Measurements from ENCODE around the gene PPT2. TPM values are rescaled to one million over a fixed set of nuclear protein-coding genes. Genes with fewer than 3 reads are reported as not detected.
"Not testable (repeated sequence)": the region's sequence is repeated elsewhere in the genome, so short reads cannot be mapped to it uniquely, and the experiment has no call there.

PPT2 gene
- total RNA-seq, 4 donors from 2014 or later = 36.6 to 220 (median 56.9) TPM

GRCh38 chr6:32133786-32134185, 20.2 kb upstream of the PPT2 start:
- 78 to 83% methylated on average over 4 of the region's 4 CpGs for WGBS, 2 donors
- TF ChIP-seq CTCF (IDR thresholded peaks at IDR 0.05) = no peak
- no peak for TF ChIP-seq POLR2A (IDR thresholded peaks at IDR 0.05)
- H3K4me3 ChIP-seq (ENCODE audit: low read depth, poor library complexity, severe bottlenecking) = no peak overlapping the region
- intact Hi-C loops (cut with DNase I; ENCODE audit: low total_unique reads) = no loop called here
- no peak for DNase-seq (ENCODE audit: low spot score in 2 of 2)

DNA sequence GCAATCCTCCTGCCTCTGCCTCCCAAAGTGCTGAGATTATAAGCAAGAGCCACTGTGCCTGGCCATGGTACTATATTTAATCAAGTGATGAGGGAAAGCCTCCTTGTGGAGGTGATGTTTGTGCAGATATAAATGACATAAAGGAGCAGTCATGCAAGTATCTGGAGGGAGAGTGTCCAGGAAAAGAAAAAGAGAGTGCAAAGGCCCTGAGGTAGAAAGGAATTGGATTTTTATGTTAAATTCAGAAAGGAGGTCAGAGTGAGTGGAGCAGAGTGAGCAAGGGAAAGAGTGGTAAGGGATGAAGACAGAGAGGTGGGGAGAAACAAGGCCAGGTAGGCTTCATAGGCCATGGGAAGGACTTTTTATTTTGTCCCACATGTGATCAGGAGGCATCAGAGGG, 16.5 kb upstream of the PPT2 start:
- TF ChIP-seq POLR2A (IDR thresholded peaks at IDR 0.05) (no peak), CTCF (IDR thresholded peaks at IDR 0.05) (no peak)
- DNase-seq (ENCODE audit: low spot score in 2 of 2) = no peak
- H3K4me3 ChIP-seq (ENCODE audit: low read depth, poor library complexity, severe bottlenecking) = no peak overlapping the region
- intact Hi-C loops (cut with DNase I; ENCODE audit: low total_unique reads) = no loop called here

GRCh38 chr6:32139590-32139989, 14.4 kb upstream of the PPT2 start:
- no peak for DNase-seq (ENCODE audit: low spot score in 2 of 2)
- 63 to 66% methylated on average over 5 of the region's 5 CpGs for WGBS, 2 donors
- intact Hi-C loops (cut with DNase I; ENCODE audit: low total_unique reads) = no loop called here
- no peak overlapping the region for H3K4me3 ChIP-seq (ENCODE audit: low read depth, poor library complexity, severe bottlenecking)
- no peak for TF ChIP-seq CTCF (IDR thresholded peaks at IDR 0.05)
- no peak for TF ChIP-seq POLR2A (IDR thresholded peaks at IDR 0.05)

GRCh38 chr6:32140420-32141046, 13.4 kb upstream of the PPT2 start:
- no peak overlapping the region for H3K4me3 ChIP-seq (ENCODE audit: low read depth, poor library complexity, severe bottlenecking)
- no peak for TF ChIP-seq POLR2A (IDR thresholded peaks at IDR 0.05)
- TF ChIP-seq CTCF (IDR thresholded peaks at IDR 0.05) = no peak
- intact Hi-C loops (cut with DNase I; ENCODE audit: low total_unique reads) = no loop called here
- DNase-seq (ENCODE audit: low spot score in 2 of 2) = no peak
- 88% methylated on average over 5 of the region's 5 CpGs for WGBS, 2 donors

DNA sequence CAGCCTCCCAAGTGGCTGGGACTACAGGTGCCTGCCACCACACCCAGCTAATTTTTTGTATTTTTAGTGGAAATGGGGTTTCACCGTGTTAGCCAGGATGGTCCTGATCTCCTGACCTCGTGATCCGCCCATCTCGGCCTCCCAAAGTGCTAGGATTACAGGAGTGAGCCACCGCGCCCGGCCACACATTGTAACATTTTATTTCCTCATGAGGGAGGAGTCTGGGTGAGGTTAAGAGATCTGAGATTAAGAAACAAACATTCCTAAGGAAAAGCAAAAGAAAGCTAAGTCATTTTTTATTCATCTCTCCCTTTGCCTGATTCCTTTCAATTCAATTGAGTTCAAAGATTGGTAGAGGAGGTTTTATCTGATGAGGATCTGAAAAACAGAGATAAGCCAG, 9.7 kb upstream of the PPT2 start:
- H3K4me3 ChIP-seq (ENCODE audit: low read depth, poor library complexity, severe bottlenecking); DNase-seq (ENCODE audit: low spot score in 2 of 2); intact Hi-C loops (cut with DNase I; ENCODE audit: low total_unique reads): not testable (repeated sequence)
- WGBS, 2 donors = 81 to 83% methylated on average over 7 of the region's 7 CpGs

DNA sequence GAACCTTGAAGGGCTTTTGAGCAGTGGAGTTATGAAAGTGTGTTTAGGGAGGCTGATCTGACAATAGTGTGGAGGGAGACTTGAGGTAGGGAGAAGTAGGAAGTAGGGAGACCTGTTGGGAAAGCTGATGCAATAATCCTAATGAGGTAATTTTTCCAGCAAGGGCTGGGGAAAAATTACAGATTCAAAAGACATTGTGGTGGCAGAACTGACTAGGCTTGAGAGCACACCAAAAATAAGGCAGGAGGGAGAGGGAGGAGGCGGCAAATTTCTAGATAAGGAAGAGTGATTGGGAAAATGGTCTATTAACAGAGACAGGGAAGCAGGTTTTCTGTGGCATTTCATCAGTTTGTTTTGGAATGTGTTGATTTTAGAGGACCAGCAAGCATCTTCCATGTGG, 7.7 kb upstream of the PPT2 start:
- 82 to 90% methylated on average over 1 of the region's 1 CpG for WGBS, 2 donors
- TF ChIP-seq CTCF (IDR thresholded peaks at IDR 0.05) (no peak), POLR2A (IDR thresholded peaks at IDR 0.05) (no peak)
- DNase-seq (ENCODE audit: low spot score in 2 of 2) = no peak
- H3K4me3 ChIP-seq (ENCODE audit: low read depth, poor library complexity, severe bottlenecking) = no peak overlapping the region
- intact Hi-C loops (cut with DNase I; ENCODE audit: low total_unique reads) = no loop called here
